Bronchial epithelial cell (primary cell): Measurements from ENCODE around the gene KCTD1. TPM values are rescaled to one million over a fixed set of nuclear protein-coding genes. Genes with fewer than 3 reads are reported as not detected.

ENCODE experiments used
- DNase-seq: peaks from one replicate; pipeline ENCODE4 v3.0.0-alpha.2; 2010; ENCODE audit warnings: low read depth
- FAIRE-seq: peaks from 2 replicates; lab custom pipeline; 2011; peaks lifted over from hg19 to GRCh38; lab: Jason Lieb, UNC
- H3K27me3 ChIP-seq: 2 replicates; pipeline ENCODE4 v1.5.1; 2011; ENCODE audit warnings: low read length; ENCODE audit not compliant: control insufficient read depth, insufficient read depth
- H3K36me3 ChIP-seq: 2 replicates; pipeline ENCODE4 v1.5.1; 2011; ENCODE audit warnings: low read length; ENCODE audit not compliant: control insufficient read depth, insufficient read depth
- H3K4me3 ChIP-seq: 2 replicates; pipeline ENCODE4 v1.5.1; 2011; ENCODE audit warnings: mild to moderate bottlenecking, low read depth, low read length, control low read depth
- CTCF ChIP-seq: IDR thresholded peaks from 2 replicates; pipeline ENCODE4 v1.5.1; 2011; ENCODE audit warnings: mild to moderate bottlenecking, moderate library complexity, low read length, control low read depth, inconsistent platforms; ENCODE audit not compliant: insufficient read depth, severe bottlenecking
- total RNA-seq: library from RNA; depleted of rRNA; stranded (reverse); fragments of >200 nt; gene quantifications from 2 replicates; pipeline ENCODE4 v1.2.1, GENCODE V29; 2014

Gene KCTD1
- total RNA-seq, 1 donor from 2014 or later, result 16.6 TPM

GRCh38 chr18:26474542-26474941 is 73.8 kb downstream of the KCTD1 start:
- H3K4me3 ChIP-seq, result no peak overlapping the region
- TF ChIP-seq CTCF, result no peak
- H3K36me3 ChIP-seq, result peaks cover 6% of the 10 kb centered on the region
- H3K27me3 ChIP-seq, result no peaks in the 10 kb centered on the region
- DNase-seq (no peak), FAIRE-seq (no peak)

- no peak for FAIRE-seq
- peaks cover 6% of the 10 kb centered on the region for H3K36me3 ChIP-seq
- no peak overlapping the region for H3K4me3 ChIP-seq
- no peak for DNase-seq
- no peaks in the 10 kb centered on the region for H3K27me3 ChIP-seq
- no peak for TF ChIP-seq CTCF
These were observed 74.7 kb downstream of the KCTD1 start for GRCh38 chr18:26473672-26474071.

GRCh38 chr18:26471826-26472225 is 76.5 kb downstream of the KCTD1 start:
- Histone ChIP-seq H3K36me3 (peaks cover 6% of the 10 kb centered on the region), H3K27me3 (no peaks in the 10 kb centered on the region), H3K4me3 (no peak overlapping the region)
- no peak for DNase-seq
- no peak for TF ChIP-seq CTCF
- FAIRE-seq, result peak; percentile 64

GRCh38 chr18:26471027-26471426 is 77.3 kb downstream of the KCTD1 start:
- H3K4me3 ChIP-seq, result no peak overlapping the region
- peaks cover 9% of the 10 kb centered on the region for H3K36me3 ChIP-seq
- FAIRE-seq (no peak), DNase-seq (no peak)
- no peak for TF ChIP-seq CTCF
- no peaks in the 10 kb centered on the region for H3K27me3 ChIP-seq

- no peak for FAIRE-seq
These were observed 78.2 kb downstream of the KCTD1 start for GRCh38 chr18:26470011-26470637.

More at GRCh38 chr18:26470011-26470637, 78.2 kb downstream of the KCTD1 start:
- no peak for DNase-seq
- H3K36me3 ChIP-seq, result peaks cover 11% of the 10 kb centered on the region
- no peak for TF ChIP-seq CTCF
- no peak overlapping the region for H3K4me3 ChIP-seq
- H3K27me3 ChIP-seq, result no peaks in the 10 kb centered on the region
